ENCODE results near the gene UGT1A8. TPM values are rescaled to one million over a fixed set of nuclear protein-coding genes. Genes with fewer than 3 reads are reported as not detected.

Gene UGT1A8
- total and polyA plus RNA-seq, 9 of the 15 experiments (the other 6 are each of a cell fraction or from before 2014, with no cell fraction given), result 0.04 TPM; not detected in 8

- ChIA-PET CTCF (ENCODE audit: low intra/inter-chr PET ratio) (no interaction called here), POLR2A (interaction anchor here (0.6 kb wide), 1 partner anchor 121 kb away, joined by 3 read pairs; no protein-coding TSS in a partner anchor)
- Histone ChIP-seq H3K79me2 (ENCODE audit: control insufficient read depth, insufficient read depth, low read length) (no peaks in the 10 kb centered on the region), H3K4me3 (no peak overlapping the region), H3K4me2 (ENCODE audit: insufficient read depth, low read length) (no peak overlapping the region), H3K27me3 (ENCODE audit: control insufficient read depth in 2 of 2, insufficient read depth in 2 of 2, low read length in 2 of 2) (no peaks in the 10 kb centered on the region), H2AFZ (ENCODE audit: low read depth, low read length) (no peak overlapping the region), H3K9me3 (replicated peaks; ENCODE audit: control insufficient read depth, insufficient read depth, low read depth, low read length) (no peaks in the 10 kb centered on the region), H3K36me3 (ENCODE audit: control insufficient read depth, insufficient read depth, low read length) (no peaks in the 10 kb centered on the region), H3K27ac (ENCODE audit: extremely low read depth, low read depth, low read length) (no peak overlapping the region), H4K20me1 (replicated peaks; ENCODE audit: control insufficient read depth, insufficient read depth, low read length) (no peaks in the 10 kb centered on the region), H3K4me1 (replicated peaks in 1 of 2; ENCODE audit: control insufficient read depth in 2 of 2, insufficient read depth in 2 of 2, low read length in 2 of 2) (no peaks in the 10 kb centered on the region), H3K9ac (ENCODE audit: insufficient read depth in 1 of 2, low read depth in 2 of 2, low read length in 2 of 2) (no peak overlapping the region), H3K9me1 (ENCODE audit: control insufficient read depth, insufficient read depth, low read length) (no peaks in the 10 kb centered on the region)
- no TSS peak for BruUV-seq (replicated peaks)
- intact Hi-C loops (cut with micrococcal nuclease), result no loop called here
- no peak for DNase-seq (ENCODE audit: extremely low read depth in 1 of 4, low spot score in 3 of 4)
- ATAC-seq, result no peak
- in situ Hi-C loops (cut with MboI), result no loop called here
- 0% methylated on average over 2 of the region's 2 CpGs for WGBS (ENCODE audit: insufficient coverage, low coverage, missing lambda C conversion rate)
- FAIRE-seq, result no peak
- TF ChIP-seq HEY1 (CRISPR knock-in tag; IDR thresholded peaks at IDR 0.05; ENCODE audit: borderline replicate concordance) (no peak), CSDE1 (IDR thresholded peaks at IDR 0.05) (no peak), NCOR1 (IDR thresholded peaks at IDR 0.05) (no peak), RBM39 (optimal IDR thresholded peaks at IDR 0.05; ENCODE audit: low read depth, low read length) (no peak), THRAP3 (IDR thresholded peaks at IDR 0.05; ENCODE audit: borderline replicate concordance) (no peak), MYC (IDR thresholded peaks at IDR 0.05; ENCODE audit: low read depth, low read length) (no peak), MYC (CRISPR knock-in tag; IDR thresholded peaks at IDR 0.05; ENCODE audit: borderline replicate concordance, low read depth) (no peak), RCOR1 (IDR thresholded peaks at IDR 0.05; ENCODE audit: borderline replicate concordance in 1 of 2, low read depth in 2 of 2, low read length in 2 of 2) (peak in 1 of 2 experiments; percentile 37; a peak in 1 of 4 replicates), U2AF1 (optimal IDR thresholded peaks at IDR 0.05; ENCODE audit: low read depth, low read length) (no peak), CTBP1 (IDR thresholded peaks at IDR 0.05; ENCODE audit: borderline replicate concordance) (peak; percentile 46; the same call in 1 of the 2 replicates), MAFG (tag; conservative IDR thresholded peaks at IDR 0.05) (peak; percentile 68), KLF13 (tag; IDR thresholded peaks at IDR 0.05; ENCODE audit: borderline replicate concordance, low read depth) (no peak), ETV6 (IDR thresholded peaks at IDR 0.05; ENCODE audit: borderline replicate concordance in 1 of 2, low read depth in 2 of 2, low read length in 1 of 2) (no peak), ETV6 (CRISPR knock-in tag; IDR thresholded peaks at IDR 0.05; ENCODE audit: borderline replicate concordance) (no peak), SP2 (IDR thresholded peaks at IDR 0.05; ENCODE audit: extremely low read depth, low read depth, low read length, poor library complexity, severe bottlenecking) (no peak), HLTF (IDR thresholded peaks at IDR 0.05) (no peak), ZNF589 (CRISPR knock-in tag; IDR thresholded peaks at IDR 0.05; ENCODE audit: low read depth) (no peak), MITF (IDR thresholded peaks at IDR 0.05) (no peak), LCOR (CRISPR knock-in tag; IDR thresholded peaks at IDR 0.05) (no peak), U2AF2 (optimal IDR thresholded peaks at IDR 0.05; ENCODE audit: low read depth, low read length) (no peak), ZNF830 (CRISPR knock-in tag; IDR thresholded peaks at IDR 0.05) (no peak), MYBL2 (IDR thresholded peaks at IDR 0.05; ENCODE audit: low read depth) (no peak), MYBL2 (CRISPR knock-in tag; IDR thresholded peaks at IDR 0.05; ENCODE audit: borderline replicate concordance) (no peak)
- TF ChIP-seq, protein P1, sequence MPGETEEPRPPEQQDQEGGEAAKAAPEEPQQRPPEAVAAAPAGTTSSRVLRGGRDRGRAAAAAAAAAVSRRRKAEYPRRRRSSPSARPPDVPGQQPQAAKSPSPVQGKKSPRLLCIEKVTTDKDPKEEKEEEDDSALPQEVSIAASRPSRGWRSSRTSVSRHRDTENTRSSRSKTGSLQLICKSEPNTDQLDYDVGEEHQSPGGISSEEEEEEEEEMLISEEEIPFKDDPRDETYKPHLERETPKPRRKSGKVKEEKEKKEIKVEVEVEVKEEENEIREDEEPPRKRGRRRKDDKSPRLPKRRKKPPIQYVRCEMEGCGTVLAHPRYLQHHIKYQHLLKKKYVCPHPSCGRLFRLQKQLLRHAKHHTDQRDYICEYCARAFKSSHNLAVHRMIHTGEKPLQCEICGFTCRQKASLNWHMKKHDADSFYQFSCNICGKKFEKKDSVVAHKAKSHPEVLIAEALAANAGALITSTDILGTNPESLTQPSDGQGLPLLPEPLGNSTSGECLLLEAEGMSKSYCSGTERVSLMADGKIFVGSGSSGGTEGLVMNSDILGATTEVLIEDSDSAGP (CRISPR knock-in tag; IDR thresholded peaks at IDR 0.05), result no peak
Observed at GRCh38 chr2:233600386-233600785, 17.0 kb upstream of the UGT1A8 start.
